Measurements from ENCODE around the gene ANKS6.
A peak's percentile ranks its signal among the peaks of the same experiment; 100 is the strongest.

Gene ANKS6

GRCh38 chr9:98728500-98728899 lies 67.9 kb downstream of the ANKS6 start:
- DNase-seq = no peak

- no peak for DNase-seq
These were observed 68.9 kb downstream of the ANKS6 start for GRCh38 chr9:98727428-98727827.

GRCh38 chr9:98726735-98727134 lies 69.6 kb downstream of the ANKS6 start:
- DNase-seq = peak; percentile 45

GRCh38 chr9:98724810-98725530 lies 71.4 kb downstream of the ANKS6 start:
- no peak for DNase-seq

- DNase-seq = no peak
These were observed 74.7 kb downstream of the ANKS6 start for GRCh38 chr9:98721643-98722042.

- no peak for DNase-seq
These were observed 76.0 kb downstream of the ANKS6 start for GRCh38 chr9:98720402-98720801.

- DNase-seq = no peak
These were observed 77.3 kb downstream of the ANKS6 start for GRCh38 chr9:98719055-98719454.

- no peak for DNase-seq
These were observed 81.5 kb downstream of the ANKS6 start for GRCh38 chr9:98714833-98715232.

- DNase-seq = no peak
These were observed 83.4 kb downstream of the ANKS6 start for GRCh38 chr9:98712987-98713386.

- DNase-seq = no peak
These were observed 86.1 kb downstream of the ANKS6 start for GRCh38 chr9:98709968-98710965.

GRCh38 chr9:98708933-98709911 lies 87.1 kb downstream of the ANKS6 start, which contains the start of gene GABBR2:
TSS of gene GABBR2 (minus strand) at chr9:98708935. CDS start at chr9:98708737, 198 bp downstream.
- DNase-seq = no peak

GRCh38 chr9:98708103-98708932 lies 88.0 kb downstream of the ANKS6 start:
- no peak for DNase-seq

- no peak for DNase-seq
These were observed 88.9 kb downstream of the ANKS6 start for GRCh38 chr9:98707166-98708102.

GRCh38 chr9:98706651-98707165 lies 89.6 kb downstream of the ANKS6 start:
- DNase-seq = no peak

- no peak for DNase-seq
These were observed 93.4 kb downstream of the ANKS6 start for GRCh38 chr9:98702835-98703380.

GRCh38 chr9:98702340-98702739 lies 94.0 kb downstream of the ANKS6 start:
- no peak for DNase-seq

- no peak for DNase-seq
These were observed 94.8 kb downstream of the ANKS6 start for GRCh38 chr9:98701576-98701975.

GRCh38 chr9:98700801-98701200 lies 95.6 kb downstream of the ANKS6 start:
- no peak for DNase-seq

- DNase-seq = no peak
These were observed 97.5 kb downstream of the ANKS6 start for GRCh38 chr9:98698856-98699255.

GRCh38 chr9:98694943-98695342 lies 101.4 kb downstream of the ANKS6 start:
- no peak for DNase-seq

Measured in CD4-positive, alpha-beta T cell treated with Interferon gamma for 1 hour (primary cell).